Activated CD8-positive, alpha-beta memory T cell treated with anti-CD3 and anti-CD28 coated beads for 36 hours (primary cell): Measurements from ENCODE around the gene LIPK. TPM values are rescaled to one million over a fixed set of nuclear protein-coding genes. Genes with fewer than 3 reads are reported as not detected.
"Not testable (repeated sequence)": the region's sequence is repeated elsewhere in the genome, so short reads cannot be mapped to it uniquely, and the experiment has no call there.

Experiments
- CTCF ChIA-PET: fragments of 350-600 bp; sonication (Branson Sonifier 250); formaldehyde crosslinking; loops from one replicate; lab custom pipeline; 2021; ENCODE audit warnings: antibody characterized with exemption; lab: Charles Lee
- POLR2A ChIA-PET: fragments of 350-600 bp; sonication (Branson Sonifier 250); formaldehyde crosslinking; loops from one replicate; lab custom pipeline; 2021; ENCODE audit warnings: antibody characterized with exemption; lab: Charles Lee
- total RNA-seq, 2 experiments: library from RNA; stranded (reverse); gene quantifications; one replicate each; pipeline ENCODE4 v1.2.3, GENCODE V29; 2021

The LIPK gene
- total RNA-seq, 2 experiments from 2014 or later: not detected

DNA sequence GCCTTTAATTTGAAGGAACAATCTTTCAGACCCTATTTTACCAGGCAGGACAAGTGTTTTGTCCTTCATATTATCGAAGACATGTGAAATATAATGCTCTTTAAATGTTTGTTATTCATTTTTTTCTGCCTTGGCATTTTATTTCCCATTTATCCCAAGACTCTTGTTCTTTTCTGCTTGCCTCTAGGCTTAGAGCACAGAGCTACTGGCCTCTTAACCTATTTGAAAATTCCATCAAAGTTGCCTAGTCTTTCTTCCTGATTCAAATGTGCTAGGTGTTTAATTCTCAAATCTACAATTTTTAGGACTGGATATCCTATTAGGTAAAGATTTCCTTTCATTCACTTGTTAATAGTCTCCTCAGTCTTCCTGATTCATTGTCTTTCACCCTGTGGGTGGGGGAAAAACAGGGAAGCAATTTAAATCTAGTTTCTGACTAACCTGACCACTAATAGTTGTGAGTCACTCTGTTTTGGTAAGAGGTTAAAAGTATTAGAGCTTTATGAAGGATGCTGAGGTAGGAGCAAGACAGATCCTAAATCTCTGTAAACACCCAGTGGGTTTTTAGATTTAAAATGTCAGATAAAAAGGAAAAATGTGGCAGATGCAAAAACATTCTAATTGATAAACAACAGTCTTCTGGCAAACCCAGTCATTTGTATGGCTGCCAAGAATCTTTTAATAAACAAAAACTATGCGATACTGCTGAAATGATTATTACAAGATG lies 1.5 kb downstream of the LIPK start:
- ChIA-PET POLR2A (no interaction called here), CTCF (no interaction called here)

DNA sequence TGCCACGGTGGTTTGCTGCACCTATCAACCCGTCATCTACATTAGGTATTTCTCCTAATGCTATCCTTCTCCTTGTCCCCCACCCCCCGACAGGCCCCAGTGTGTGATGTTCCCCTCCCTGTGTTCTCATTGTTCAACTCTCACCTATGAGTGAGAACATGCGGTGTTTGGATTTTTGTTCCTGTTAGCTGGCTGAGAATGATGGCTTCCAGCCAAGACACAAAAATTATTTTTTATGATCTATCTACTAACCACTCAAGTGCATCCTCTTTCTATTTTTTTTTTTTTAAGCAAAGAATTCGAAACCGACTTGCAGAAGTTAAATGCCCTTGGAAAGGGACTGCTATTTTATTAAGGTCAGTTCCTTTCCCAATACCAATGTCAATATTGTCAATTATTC lies 3.3 kb downstream of the LIPK start:
- CTCF ChIA-PET, POLR2A ChIA-PET: not testable (repeated sequence)

DNA sequence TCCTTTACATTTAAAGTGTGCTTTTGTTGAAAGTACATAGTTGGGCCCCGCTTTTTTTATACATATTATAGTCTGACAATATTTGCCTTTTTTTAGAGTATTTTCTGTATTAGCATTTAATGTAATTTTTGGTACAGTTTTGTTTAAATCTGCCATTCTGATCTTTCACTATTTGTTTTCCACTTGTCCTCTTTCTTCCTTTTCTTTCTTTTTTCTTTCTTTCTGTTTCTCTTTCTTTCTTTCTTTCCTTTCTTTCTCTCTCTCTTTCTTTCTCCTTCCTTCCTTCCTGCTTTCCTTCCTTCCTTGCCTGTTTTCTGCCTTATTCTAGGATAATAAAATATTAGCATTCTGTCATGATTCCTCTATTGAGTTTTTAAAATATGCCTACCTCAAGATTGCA lies 9.5 kb downstream of the LIPK start:
- POLR2A ChIA-PET: no interaction called here
- CTCF ChIA-PET: no interaction called here

DNA sequence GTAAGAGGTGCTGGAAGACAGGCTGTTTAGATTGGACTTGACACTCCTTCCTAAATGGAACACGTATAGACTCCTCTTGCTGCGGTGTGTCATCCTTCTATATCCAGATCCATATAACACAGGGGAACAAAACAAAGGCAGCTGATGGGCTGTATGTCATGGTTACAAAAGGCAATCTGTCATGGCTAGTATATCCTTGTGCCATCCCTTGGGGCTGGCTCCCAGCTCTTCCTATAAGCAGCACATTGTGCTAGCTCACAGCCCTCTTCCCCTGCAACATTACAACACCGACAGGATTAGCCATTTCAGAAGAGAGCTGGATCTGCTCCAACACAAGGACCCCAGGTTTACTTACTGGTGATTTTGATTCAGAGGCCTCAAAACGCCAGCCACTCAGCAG lies 15.3 kb downstream of the LIPK start:
- ChIA-PET CTCF (no interaction called here), POLR2A (no interaction called here)

DNA sequence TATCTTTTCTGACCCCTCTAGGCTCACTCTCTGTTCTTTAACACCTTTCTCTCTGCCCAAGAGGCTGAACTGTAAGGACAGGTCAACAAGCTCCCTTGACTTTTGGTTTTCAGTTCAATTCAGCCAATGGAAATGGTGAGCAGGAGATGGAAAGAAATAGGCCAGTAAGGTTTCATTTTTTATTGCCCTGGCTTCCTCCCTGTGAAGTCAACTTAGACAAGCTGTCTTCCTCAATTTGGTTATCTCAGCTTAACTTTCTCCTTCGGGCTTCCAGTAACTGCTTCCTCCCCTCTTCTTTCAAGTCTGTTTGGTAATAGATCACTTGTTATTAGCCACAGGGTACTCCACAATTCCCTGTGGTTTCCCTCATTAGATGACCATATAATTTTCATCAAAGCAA lies 19.7 kb downstream of the LIPK start:
- ChIA-PET CTCF (interaction anchor here (0.6 kb wide), 1 partner anchor 73 kb away, joined by 3 read pairs; no protein-coding TSS in a partner anchor), POLR2A (no interaction called here)

DNA sequence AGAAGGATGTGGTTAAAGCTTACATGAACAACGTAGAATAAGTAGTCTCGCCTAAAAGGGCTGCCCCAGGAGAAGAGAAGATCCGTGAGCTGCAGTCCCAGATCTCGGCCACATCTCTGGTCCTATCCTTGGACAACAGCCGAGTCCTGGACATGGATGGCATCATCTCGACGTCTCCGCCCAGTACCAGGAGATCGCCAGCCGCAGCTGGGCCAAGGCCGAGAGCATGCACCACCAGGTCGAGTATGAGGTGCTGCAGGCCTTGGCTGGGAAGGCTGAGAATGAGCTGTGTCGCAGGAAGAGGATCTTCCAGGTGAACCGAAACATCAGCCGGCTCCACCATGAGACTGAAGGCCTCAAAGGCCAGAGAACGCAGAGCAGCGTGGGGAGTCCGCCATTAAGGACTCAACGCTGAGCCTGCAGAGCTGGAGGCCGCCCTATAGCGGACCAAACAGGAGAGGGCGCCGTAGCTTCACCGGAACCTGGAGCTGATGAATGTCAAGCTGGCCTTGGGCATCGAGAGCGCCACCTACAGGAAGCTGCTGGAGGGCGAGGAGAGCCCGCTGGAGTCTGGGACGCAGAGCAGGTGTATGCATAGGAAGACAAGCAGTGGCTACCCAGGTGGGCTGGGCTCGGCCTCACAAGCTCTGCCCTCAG lies 22.2 kb downstream of the LIPK start:
- ChIA-PET POLR2A (no interaction called here), CTCF (interaction anchor here (0.9 to 1.8 kb wide), 4 partner anchors 9 to 160 kb away, joined by 3 read pairs; no protein-coding TSS in a partner anchor)

DNA sequence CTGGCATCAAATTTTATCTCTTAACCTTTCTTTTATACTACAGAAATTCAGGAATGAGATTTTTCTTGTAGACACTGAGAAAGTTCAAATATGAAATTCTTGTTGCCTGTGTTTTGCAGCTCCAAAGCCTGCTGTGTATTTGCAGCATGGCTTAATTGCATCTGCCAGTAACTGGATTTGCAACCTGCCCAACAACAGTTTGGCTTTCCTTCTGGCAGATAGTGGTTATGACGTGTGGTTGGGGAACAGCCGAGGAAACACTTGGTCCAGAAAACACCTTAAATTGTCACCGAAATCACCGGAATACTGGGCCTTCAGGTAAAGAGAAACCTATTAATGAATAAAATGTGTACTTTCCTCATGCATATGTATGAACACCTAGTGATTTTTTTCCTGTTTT lies 24.8 kb downstream of the LIPK start:
- ChIA-PET CTCF (no interaction called here), POLR2A (no interaction called here)

DNA sequence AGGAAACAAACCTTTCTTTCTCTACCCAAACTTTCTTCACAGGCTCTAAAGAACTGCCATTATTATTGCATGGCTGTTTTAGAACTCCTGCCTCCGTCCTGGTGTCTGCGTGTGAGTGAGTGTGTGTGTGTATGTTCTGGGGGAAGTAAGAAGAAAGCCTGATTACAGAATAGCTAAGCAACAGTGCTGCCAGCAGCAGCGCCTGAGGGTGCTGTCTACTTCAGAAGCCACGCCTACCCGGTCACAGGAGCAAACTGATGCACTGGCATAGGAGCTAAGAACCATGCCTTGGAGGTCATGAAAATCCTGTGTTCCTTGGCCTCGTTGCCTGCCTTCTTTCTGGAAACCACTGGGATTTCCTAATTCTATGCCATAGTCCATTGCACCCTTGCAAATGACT lies 25.2 kb downstream of the LIPK start:
- CTCF ChIA-PET: no interaction called here
- POLR2A ChIA-PET: no interaction called here

DNA sequence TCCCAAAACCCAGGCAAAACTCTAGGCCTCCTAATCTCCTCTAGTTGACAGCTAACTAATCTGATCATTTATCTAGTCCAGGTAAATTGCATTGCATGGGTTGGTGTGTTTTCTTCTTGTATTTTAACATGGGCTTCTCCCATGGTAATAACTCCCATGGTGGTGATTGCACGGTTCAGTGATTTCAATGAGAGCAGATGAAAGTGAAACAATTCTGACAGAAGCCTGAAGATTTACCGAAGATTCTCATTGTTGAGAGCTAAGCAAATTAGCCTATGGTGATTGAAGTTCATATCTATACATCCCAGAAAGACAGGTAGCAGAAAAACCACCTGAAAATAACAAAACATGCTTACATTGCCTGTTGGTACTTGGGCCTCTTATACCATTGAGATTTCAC lies 27.2 kb downstream of the LIPK start:
- ChIA-PET POLR2A (no interaction called here), CTCF (interaction anchor here (0.8 kb wide), 1 partner anchor 44 kb away, joined by 3 read pairs; no protein-coding TSS in a partner anchor)

DNA sequence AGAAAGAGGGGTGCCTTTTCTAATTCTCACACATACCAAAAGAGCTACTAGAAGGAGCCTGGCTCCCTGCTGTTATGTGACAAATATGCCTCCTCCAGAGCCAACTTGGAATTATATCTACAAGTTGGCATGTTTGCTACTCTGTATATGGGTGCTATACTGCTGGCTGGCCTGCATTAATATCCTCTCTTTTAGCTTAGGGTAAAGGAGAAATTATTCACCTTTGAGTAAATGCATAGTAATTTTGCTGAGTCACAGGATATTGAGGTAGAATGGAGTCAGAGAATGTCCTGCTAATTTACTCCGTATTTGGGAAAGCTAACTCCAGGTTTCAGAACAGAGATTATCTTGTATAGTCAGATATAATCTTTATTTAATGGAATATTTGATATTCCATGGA lies 29.6 kb downstream of the LIPK start:
- CTCF ChIA-PET: no interaction called here

DNA sequence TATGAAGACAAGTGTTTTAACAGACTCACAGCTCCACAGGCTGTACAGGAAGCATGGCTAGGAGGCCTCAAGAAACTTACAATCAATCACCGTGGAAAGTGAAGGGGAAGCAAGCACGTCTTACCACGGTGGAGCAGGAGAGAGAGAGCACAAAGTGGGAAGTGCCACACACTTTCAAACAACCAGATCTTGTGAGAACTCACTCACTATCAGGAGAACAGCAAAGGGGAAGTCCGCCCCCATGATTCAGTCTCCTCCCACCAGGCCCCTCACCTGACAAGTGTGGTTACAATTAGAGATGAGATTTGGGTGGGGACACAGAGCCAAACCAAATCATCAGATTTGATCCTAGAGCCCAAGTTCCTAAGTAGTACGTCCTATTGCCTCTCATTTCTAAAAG lies 35.9 kb downstream of the LIPK start:
- CTCF ChIA-PET: interaction anchor here (0.7 kb wide), 1 partner anchor 413 kb away, joined by 3 read pairs; no protein-coding TSS in a partner anchor
- POLR2A ChIA-PET: not testable (repeated sequence)

More for the DNA sequence above, 29.6 kb downstream of the LIPK start:
- POLR2A ChIA-PET: no interaction called here

DNA sequence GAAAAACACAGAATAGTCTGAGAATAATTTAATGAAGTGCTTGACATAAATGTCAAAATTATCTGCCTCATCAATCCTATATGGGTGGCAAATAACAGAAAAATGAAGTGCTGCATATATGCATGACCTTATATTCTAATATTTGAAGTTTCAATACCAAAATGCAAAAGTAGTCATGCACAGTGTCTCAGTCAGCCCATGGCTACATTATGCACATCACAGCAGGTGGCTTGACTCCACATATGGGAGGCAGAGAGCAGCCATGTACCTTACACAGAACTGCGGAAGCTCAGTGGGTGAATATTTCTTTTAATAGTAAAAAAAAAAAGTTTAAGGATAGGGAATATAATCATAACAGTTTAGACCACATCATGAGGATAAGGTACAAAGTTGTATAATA lies 36.4 kb downstream of the LIPK start:
- ChIA-PET CTCF (interaction anchor here (0.7 kb wide), 1 partner anchor 414 kb away, joined by 3 read pairs; no protein-coding TSS in a partner anchor), POLR2A (no interaction called here)

DNA sequence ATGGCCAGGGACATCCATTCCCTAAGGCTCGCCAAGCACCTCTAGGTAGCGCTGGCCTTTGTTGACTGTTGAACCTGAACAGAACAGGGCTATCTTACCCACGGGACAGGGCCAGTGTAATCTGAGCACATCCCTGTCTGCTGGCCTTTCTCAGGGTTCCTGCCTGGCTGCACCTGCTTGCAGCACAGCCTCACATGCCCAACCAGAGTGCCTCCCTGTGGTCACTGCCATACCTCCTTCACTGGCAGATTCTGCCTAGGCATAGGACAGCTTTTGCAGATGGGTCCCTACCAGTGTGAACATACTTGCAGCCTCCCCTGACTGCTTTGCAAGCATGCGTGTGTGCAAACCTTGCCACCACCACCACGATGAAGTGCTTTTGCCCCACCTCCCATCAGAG lies 38.0 kb downstream of the LIPK start:
- ChIA-PET CTCF (no interaction called here), POLR2A (no interaction called here)

DNA sequence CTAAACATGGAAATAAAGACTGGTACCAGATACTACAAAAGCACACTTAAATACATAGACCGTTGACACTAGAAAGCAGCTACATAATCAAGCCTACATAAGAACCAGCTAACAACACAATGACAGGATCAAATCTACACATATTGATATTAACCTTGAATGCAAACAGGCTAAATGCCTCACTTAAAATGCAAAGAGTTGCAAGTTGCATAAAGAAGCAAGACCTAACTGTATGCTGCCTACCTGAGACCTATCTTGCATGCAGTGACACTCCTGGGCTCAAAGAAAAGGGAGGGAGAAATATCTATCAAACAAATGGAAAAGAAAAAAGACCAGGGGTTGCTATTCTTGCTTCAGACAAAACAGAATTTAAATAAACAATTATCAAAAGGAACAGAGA lies 39.6 kb downstream of the LIPK start:
- ChIA-PET CTCF (no interaction called here), POLR2A (no interaction called here)

DNA sequence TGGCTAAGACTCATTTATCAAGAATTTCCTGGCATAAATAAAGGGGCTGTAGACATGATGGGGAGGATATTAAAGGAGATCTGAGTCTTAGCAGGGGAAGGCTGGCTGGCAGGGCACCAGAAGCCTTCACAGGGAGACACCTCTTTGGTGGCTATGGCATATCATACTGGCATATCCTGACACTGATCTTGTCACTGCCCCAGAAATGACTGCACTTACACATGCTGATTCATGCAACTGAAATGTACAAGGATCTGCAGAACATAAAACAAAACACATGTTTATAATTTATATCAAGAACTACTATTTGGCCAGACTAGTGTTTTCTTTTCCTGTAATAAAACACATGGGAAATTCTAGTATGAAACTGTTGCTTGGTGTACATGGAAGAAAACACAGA lies 48.2 kb downstream of the LIPK start:
- CTCF ChIA-PET: no interaction called here
- POLR2A ChIA-PET: no interaction called here

DNA sequence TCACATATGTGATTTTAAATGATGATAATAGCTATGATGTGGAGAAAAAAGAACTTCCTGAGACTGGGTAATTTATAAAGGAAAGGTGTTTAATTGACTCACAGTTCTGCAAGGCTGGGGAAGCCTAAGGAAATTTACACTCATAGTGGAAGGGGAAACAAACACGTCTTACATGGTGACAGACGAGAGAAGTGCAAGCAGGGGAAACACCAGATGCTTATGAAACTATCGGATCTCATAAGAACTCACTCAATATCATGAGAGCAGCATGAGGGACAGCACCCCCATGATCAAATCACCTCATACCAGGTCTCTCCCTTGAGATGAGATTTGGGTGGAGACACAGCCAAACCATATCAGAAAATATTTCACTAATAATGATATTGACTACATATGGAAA lies 49.7 kb downstream of the LIPK start:
- POLR2A ChIA-PET: no interaction called here
- CTCF ChIA-PET: no interaction called here

DNA sequence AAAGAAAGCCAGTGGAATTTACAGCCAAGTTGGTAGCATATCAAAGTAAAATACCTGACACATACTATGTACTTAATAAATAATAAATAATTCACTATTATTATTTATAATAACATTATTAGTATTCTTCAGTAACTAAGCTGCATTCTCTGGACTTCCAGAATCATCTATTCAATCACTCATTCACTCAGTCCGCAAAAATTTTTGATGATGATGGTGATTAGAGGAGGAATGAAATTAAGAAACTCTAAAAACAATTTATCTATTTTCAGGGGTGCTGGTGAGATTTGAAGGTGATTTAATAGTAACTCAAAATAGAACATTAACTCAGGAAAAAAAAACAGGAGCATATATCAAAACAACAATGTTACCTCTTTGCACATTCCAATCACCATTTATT lies 50.6 kb downstream of the LIPK start:
- POLR2A ChIA-PET: no interaction called here
- CTCF ChIA-PET: no interaction called here

DNA sequence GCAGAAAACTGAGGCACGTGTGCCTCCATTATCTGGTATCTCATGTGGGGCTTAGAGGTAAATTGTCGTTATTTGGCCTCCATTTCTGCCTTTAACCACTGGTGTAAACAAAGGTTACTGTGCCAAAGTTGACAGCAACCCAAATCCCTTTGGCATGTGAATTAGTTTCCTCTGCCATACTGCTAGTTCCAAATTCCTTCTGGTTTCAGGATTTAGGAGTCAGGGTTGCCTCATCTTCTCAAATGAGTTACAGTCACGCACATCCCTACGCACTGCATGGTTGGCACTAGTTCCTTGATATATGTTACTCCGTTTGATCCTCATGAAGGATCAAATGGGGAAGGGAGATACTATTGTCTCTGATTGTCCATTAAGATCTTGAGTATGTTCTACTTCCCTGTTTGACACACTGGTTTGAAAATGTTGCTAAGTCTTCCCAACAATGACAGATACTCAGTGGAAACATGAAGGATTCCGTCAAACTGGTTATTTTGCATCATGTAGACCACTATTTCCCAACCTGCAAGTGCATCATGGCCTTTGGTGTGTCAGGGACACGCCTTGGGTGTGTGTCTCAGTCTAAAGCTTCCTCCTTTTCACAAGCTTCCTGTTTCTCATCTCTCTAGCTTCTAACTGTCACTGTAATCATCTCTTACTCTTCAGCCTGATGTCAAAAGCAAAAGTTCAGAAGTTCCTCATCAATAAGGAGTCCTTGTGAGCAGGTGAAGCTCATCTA lies 53.5 kb downstream of the LIPK start, which contains the start of gene LIPN:
TSS of gene LIPN (plus strand) at position 655 of the 736 bp plus-strand sequence. CDS start 1,386 bp downstream, outside the sequence.
- ChIA-PET POLR2A (no interaction called here), CTCF (interaction anchor here (1.2 kb wide), 1 partner anchor 50 kb away, joined by 5 read pairs; no protein-coding TSS in a partner anchor)

DNA sequence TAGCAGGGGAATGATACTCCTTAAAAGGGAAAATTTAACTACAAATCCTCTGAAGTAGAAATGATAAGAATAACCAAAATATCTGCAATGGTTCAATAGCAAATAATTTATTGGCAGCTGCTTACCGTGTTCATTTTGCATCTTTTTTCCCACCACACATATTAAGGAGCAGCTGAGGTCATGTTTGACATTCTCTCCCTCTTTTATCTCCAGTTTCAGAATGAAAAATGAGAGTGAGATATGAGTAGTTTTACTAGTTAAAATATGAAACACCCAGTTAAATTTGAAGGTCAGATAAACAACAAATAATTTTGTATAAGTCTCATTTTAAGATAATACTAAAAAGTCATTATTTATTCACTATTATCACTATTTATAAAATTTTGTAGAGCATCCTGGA lies 56.9 kb downstream of the LIPK start:
- CTCF ChIA-PET: interaction anchor here (0.6 to 1.1 kb wide), 2 partner anchors 74 to 439 kb away, joined by 3 read pairs; no protein-coding TSS in a partner anchor

DNA sequence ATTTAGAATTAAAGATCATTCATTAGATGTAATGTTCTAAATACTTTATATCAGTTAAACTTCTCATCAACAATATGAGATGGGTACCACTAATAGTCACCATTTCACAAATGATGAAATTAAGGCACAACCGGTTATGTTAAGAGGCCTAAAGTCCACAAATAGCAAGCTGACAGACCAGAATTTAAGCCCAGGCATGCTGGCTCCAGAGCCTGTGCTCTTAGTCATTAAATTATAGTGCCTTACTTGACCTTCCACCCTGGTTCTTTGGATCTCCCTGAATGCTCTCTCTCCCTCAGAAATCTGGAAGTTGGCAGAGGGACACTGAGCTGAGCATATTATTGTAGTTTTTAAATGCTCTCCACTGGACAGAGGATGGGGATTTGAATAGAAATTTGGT lies 57.4 kb downstream of the LIPK start:
- ChIA-PET POLR2A (no interaction called here), CTCF (interaction anchor here (1.1 kb wide), 1 partner anchor 75 kb away, joined by 3 read pairs; no protein-coding TSS in a partner anchor)

More for the DNA sequence above, 56.9 kb downstream of the LIPK start:
- POLR2A ChIA-PET: no interaction called here
